Epithelial cell of proximal tubule (primary cell): ENCODE results near the gene FGD4. TPM values are rescaled to one million over a fixed set of nuclear protein-coding genes. Genes with fewer than 3 reads are reported as not detected.

Source experiments
- DNase-seq: peaks from one replicate; pipeline ENCODE4 v3.0.0-alpha.2; 2011; ENCODE audit warnings: low read depth
- H3K4me3 ChIP-seq: 2 replicates; pipeline ENCODE4 v1.5.1; 2011; ENCODE audit warnings: low read depth, mild to moderate bottlenecking, low read length
- total RNA-seq: library from RNA; depleted of rRNA; stranded (reverse); fragments of >200 nt; gene quantifications from 2 replicates; pipeline ENCODE4 v1.2.3, GENCODE V29; 2015
- TF ChIP-seq, protein P1 (sequence below): conservative IDR thresholded peaks from 2 replicates; pipeline ENCODE4 v1.5.1; 2012; ENCODE audit warnings: low read depth, mild to moderate bottlenecking, low read length

Gene FGD4
- total RNA-seq, 1 donor from 2014 or later: 19.9 TPM

DNA sequence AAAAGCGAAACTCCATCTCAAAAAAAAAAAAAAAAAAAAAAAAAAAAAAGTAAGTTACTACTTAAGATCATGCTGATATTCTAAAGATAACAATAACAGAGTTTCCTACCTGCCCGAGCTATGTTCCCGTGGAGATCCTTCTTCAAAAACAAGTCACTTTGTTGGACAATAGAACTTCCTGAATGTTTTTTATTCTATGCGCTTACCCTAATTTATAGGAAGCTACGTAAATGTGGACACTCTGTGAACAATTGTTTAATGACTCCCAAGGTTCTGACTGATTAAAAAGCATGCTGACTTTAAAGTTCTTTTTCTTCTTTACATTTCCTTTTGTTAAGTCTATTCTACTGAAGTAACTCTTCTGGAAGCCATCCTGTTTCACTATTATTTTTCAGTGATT is 52.5 kb downstream of the FGD4 start:
- DNase-seq: no peak
- H3K4me3 ChIP-seq: no peak overlapping the region
- TF ChIP-seq, protein P1, sequence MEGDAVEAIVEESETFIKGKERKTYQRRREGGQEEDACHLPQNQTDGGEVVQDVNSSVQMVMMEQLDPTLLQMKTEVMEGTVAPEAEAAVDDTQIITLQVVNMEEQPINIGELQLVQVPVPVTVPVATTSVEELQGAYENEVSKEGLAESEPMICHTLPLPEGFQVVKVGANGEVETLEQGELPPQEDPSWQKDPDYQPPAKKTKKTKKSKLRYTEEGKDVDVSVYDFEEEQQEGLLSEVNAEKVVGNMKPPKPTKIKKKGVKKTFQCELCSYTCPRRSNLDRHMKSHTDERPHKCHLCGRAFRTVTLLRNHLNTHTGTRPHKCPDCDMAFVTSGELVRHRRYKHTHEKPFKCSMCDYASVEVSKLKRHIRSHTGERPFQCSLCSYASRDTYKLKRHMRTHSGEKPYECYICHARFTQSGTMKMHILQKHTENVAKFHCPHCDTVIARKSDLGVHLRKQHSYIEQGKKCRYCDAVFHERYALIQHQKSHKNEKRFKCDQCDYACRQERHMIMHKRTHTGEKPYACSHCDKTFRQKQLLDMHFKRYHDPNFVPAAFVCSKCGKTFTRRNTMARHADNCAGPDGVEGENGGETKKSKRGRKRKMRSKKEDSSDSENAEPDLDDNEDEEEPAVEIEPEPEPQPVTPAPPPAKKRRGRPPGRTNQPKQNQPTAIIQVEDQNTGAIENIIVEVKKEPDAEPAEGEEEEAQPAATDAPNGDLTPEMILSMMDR: no peak

DNA sequence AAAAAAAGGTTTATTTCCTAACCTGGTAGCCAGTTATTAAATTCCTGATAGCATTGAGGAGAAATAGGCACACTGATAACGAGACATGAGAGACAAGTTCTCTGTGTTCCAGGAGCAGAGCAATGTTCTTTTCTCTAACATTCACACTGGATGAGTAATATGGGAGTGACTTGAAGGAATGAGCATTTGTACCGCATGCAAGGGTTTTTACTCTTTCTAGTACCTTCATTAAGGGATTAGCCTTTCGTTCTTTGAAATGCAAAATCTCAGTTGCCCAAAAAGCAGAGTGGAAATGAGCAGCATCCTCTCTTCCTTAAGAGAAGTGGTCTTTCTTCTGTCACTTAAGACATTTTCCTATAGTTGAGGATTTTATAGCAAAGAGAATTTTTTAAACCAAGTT is 54.7 kb downstream of the FGD4 start:
- peak overlapping the region; percentile 19 for H3K4me3 ChIP-seq
- peak; percentile 74 for DNase-seq
- TF ChIP-seq, protein P1: no peak

- DNase-seq: no peak
- H3K4me3 ChIP-seq: no peak overlapping the region
- TF ChIP-seq, protein P1: no peak
Observed at GRCh38 chr12:32454866-32455265, 55.5 kb downstream of the FGD4 start.

DNA sequence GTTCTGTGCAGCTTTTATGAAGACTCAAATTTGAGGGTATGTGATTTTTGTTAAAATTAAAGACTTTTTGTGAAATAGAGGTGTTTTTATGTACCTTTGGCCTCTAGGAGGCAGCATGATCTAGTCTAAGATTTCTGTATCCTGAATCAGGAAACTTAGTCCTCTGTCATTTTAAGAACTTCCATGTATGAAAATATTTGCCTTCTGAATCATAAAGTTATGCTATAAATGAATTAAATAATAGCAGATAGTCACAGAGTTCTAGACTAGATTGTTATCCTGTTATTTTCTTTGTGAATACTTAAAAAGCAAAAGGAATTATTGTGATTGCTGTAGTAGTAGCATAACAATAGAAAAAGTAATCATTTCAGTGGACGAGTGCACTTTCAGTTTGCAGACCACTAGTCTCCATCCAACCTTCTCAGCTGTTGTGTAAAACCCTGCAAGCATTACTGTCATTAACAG is 56.3 kb downstream of the FGD4 start:
- TF ChIP-seq, protein P1: peak; percentile 69
- DNase-seq: peak; percentile 49
- peak overlapping the region; percentile 37 for H3K4me3 ChIP-seq

GRCh38 chr12:32457251-32458025 is 58.1 kb downstream of the FGD4 start:
- TF ChIP-seq, protein P1: no peak
- no peak overlapping the region for H3K4me3 ChIP-seq
- DNase-seq: no peak

GRCh38 chr12:32460638-32461037 is 61.3 kb downstream of the FGD4 start:
- H3K4me3 ChIP-seq: no peak overlapping the region
- DNase-seq: no peak
- TF ChIP-seq, protein P1: no peak

GRCh38 chr12:32462908-32463307 is 63.5 kb downstream of the FGD4 start:
- TF ChIP-seq, protein P1: no peak
- no peak for DNase-seq
- no peak overlapping the region for H3K4me3 ChIP-seq
